OCI-LY1 (cell line): ENCODE measurements around the gene RCC1.

Source experiments
- H2AFZ ChIP-seq: fragments of 200-600 bp; sonication (generic), shearing (Covaris generic); 2 replicates; pipeline ENCODE4 v1.6.0; 2014; ENCODE audit warnings: antibody characterized with exemption, mild to moderate bottlenecking, low read length
- H3F3A ChIP-seq: fragments of 200-600 bp; sonication (generic), shearing (Covaris generic); 2 replicates; pipeline ENCODE4 v1.6.0; 2014; ENCODE audit warnings: mild to moderate bottlenecking, antibody characterized with exemption, low read length, moderate library complexity; ENCODE audit not compliant: insufficient read depth
- H3K27ac ChIP-seq: fragments of 200-600 bp; sonication (generic); 2 replicates; pipeline ENCODE4 v1.5.1; 2014; ENCODE audit warnings: low read length, mixed run types, mild to moderate bottlenecking, low read depth; ENCODE audit not compliant: poor library complexity, severe bottlenecking
- H3K27me3 ChIP-seq: fragments of 200-600 bp; sonication (generic); 2 replicates; pipeline ENCODE4 v1.6.0; 2014; ENCODE audit warnings: antibody characterized with exemption, mild to moderate bottlenecking, low read length, moderate library complexity; ENCODE audit not compliant: insufficient read depth
- H3K36me3 ChIP-seq: fragments of 200-600 bp; sonication (generic); 2 replicates; pipeline ENCODE4 v1.6.1; 2014; ENCODE audit warnings: mild to moderate bottlenecking, antibody characterized with exemption, low read length, moderate library complexity, mixed read lengths; ENCODE audit not compliant: insufficient read depth
- H3K4me1 ChIP-seq: fragments of 200-600 bp; sonication (generic); 2 replicates; pipeline ENCODE4 v1.5.1; 2014; ENCODE audit warnings: mild to moderate bottlenecking, low read length, moderate library complexity; ENCODE audit not compliant: insufficient read depth, severe bottlenecking
- H3K4me2 ChIP-seq: fragments of 200-600 bp; sonication (generic), shearing (Covaris generic); 2 replicates; pipeline ENCODE4 v1.6.1; 2014; ENCODE audit warnings: low read length
- H3K4me3 ChIP-seq: fragments of 200-600 bp; sonication (generic); 2 replicates; pipeline ENCODE4 v1.5.1; 2014; ENCODE audit warnings: low read length, low read depth, mild to moderate bottlenecking, mixed read lengths; ENCODE audit not compliant: poor library complexity, severe bottlenecking
- H3K79me2 ChIP-seq: fragments of 200-600 bp; shearing (Covaris generic); 2 replicates; pipeline ENCODE4 v1.6.1; 2016; ENCODE audit warnings: mixed run types, low read length, mixed read lengths; ENCODE audit not compliant: insufficient read depth
- H3K9ac ChIP-seq: fragments of 200-600 bp; sonication (generic), shearing (Covaris generic); 2 replicates; pipeline ENCODE4 v1.6.1; 2014; ENCODE audit warnings: mild to moderate bottlenecking, low read length, mixed read lengths
- H3K9me2 ChIP-seq: fragments of 200-600 bp; sonication (generic), shearing (Covaris generic); 2 replicates; pipeline ENCODE4 v1.6.1; 2014; ENCODE audit warnings: low read depth, mild to moderate bottlenecking, low read length, mixed read lengths
- H3K9me3 ChIP-seq: fragments of 200-600 bp; shearing (Covaris generic); 2 replicates; pipeline ENCODE4 v1.6.1; 2014; ENCODE audit warnings: low read length, mixed read lengths
- H4K20me1 ChIP-seq: fragments of 200-600 bp; sonication (generic), shearing (Covaris generic); 2 replicates; pipeline ENCODE4 v1.6.0; 2016; ENCODE audit warnings: mild to moderate bottlenecking, low read length; ENCODE audit not compliant: insufficient read depth
- EZH2 ChIP-seq: fragments of 200-600 bp; sonication (generic), shearing (Covaris generic); IDR thresholded peaks from 2 replicates; pipeline ENCODE4 v1.8.0; 2017; ENCODE audit warnings: borderline replicate concordance, mixed run types, mild to moderate bottlenecking, antibody characterized with exemption, low read length, moderate library complexity, mixed read lengths
- TF ChIP-seq, protein P1 (sequence below): fragments of 200-600 bp; sonication (generic), shearing (Covaris generic); IDR thresholded peaks from 2 replicates; pipeline ENCODE4 v1.5.1; 2017; ENCODE audit warnings: mild to moderate bottlenecking, antibody characterized with exemption, low read length, moderate library complexity, mixed read lengths

RCC1 gene

DNA sequence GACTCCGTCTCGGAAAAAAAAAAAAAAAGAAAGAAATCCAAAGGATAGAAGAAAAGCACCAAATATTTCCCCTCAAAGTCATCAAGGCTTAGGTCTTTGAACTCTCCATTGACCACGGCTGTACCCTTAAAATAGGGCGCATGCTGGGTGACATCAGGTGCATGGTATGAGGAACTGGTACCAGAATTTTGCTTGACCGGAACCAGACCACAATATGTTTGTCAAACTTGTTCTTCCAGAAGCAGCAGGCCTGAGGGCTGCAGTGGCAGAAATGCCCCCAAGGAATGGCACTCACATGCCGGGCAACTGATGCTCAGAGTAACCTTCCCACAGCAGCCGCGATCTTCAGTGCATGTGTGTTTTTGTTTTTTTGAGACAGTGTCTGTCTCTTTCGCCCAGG is 21.0 kb downstream of the RCC1 start:
- Histone ChIP-seq H3K79me2 (peaks cover 68% of the 10 kb centered on the region), H4K20me1 (no peaks in the 10 kb centered on the region), H2AFZ (no peak overlapping the region), H3K27ac (no peak overlapping the region), H3K9me3 (no peaks in the 10 kb centered on the region), H3K4me1 (peaks cover 2% of the 10 kb centered on the region), H3K36me3 (peaks cover 69% of the 10 kb centered on the region), H3K4me3 (no peak overlapping the region), H3F3A (no peaks in the 10 kb centered on the region), H3K9ac (no peak overlapping the region), H3K27me3 (no peaks in the 10 kb centered on the region), H3K4me2 (no peak overlapping the region), H3K9me2 (no peaks in the 10 kb centered on the region)
- no peak for TF ChIP-seq EZH2
- TF ChIP-seq, protein P1, sequence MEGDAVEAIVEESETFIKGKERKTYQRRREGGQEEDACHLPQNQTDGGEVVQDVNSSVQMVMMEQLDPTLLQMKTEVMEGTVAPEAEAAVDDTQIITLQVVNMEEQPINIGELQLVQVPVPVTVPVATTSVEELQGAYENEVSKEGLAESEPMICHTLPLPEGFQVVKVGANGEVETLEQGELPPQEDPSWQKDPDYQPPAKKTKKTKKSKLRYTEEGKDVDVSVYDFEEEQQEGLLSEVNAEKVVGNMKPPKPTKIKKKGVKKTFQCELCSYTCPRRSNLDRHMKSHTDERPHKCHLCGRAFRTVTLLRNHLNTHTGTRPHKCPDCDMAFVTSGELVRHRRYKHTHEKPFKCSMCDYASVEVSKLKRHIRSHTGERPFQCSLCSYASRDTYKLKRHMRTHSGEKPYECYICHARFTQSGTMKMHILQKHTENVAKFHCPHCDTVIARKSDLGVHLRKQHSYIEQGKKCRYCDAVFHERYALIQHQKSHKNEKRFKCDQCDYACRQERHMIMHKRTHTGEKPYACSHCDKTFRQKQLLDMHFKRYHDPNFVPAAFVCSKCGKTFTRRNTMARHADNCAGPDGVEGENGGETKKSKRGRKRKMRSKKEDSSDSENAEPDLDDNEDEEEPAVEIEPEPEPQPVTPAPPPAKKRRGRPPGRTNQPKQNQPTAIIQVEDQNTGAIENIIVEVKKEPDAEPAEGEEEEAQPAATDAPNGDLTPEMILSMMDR, result no peak

DNA sequence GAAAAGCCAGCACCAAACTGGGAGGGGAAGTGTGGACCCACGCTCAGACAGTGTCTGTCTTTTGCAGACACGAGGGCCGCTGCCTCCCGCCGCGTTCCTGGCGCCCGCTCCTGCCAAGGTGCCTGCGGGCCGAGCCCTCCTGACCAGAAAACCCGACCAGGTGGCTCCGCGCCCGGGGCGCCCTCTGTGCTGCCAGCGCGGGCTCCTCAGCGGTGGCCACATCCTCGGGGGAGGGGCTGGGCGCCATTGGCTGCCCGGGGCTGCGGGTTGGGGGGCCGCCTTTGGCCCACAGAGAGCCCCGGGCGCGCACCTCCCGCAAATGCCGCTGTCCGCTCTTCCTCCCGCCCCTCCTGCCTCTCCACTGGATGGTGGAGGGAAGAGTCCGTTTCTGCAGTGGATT is 24.6 kb downstream of the RCC1 start:
- H3K9me2 ChIP-seq, result no peaks in the 10 kb centered on the region
- TF ChIP-seq EZH2, result no peak
- TF ChIP-seq, protein P1, result no peak
- H4K20me1 ChIP-seq, result no peaks in the 10 kb centered on the region
- no peaks in the 10 kb centered on the region for H3K9me3 ChIP-seq
- H3F3A ChIP-seq, result no peaks in the 10 kb centered on the region
- no peak overlapping the region for H3K4me3 ChIP-seq
- no peaks in the 10 kb centered on the region for H3K27me3 ChIP-seq
- H3K9ac ChIP-seq, result no peak overlapping the region
- H3K79me2 ChIP-seq, result peaks cover 36% of the 10 kb centered on the region
- H3K36me3 ChIP-seq, result peaks cover 67% of the 10 kb centered on the region
- no peak overlapping the region for H2AFZ ChIP-seq
- H3K4me1 ChIP-seq, result no peaks in the 10 kb centered on the region
- no peak overlapping the region for H3K27ac ChIP-seq
- H3K4me2 ChIP-seq, result no peak overlapping the region

DNA sequence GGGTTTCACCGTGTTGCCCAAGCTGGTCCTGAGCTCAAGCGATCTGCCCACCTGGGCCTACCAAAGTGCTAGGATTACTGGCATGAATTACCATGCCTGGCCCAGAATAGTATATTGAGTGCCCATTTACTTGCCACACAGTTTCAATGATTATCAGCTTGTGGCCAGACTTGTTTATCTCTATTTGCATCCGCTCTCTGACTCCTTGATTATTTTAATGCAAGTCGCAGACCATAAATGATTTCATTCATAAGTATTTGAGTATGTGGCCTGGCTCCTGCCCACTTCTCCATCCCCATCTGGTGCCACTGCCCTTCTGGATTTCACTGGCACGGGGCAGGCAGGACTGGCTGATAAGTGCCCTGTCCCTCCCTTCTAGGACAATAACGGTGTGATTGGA is 28.8 kb downstream of the RCC1 start:
- no peak for TF ChIP-seq EZH2
- TF ChIP-seq, protein P1, result no peak
- Histone ChIP-seq H3K4me2 (no peak overlapping the region), H3F3A (no peaks in the 10 kb centered on the region), H3K36me3 (peaks cover 87% of the 10 kb centered on the region), H3K4me1 (no peaks in the 10 kb centered on the region), H3K9ac (no peak overlapping the region), H3K4me3 (no peak overlapping the region), H3K79me2 (0 out of 2 replicates have a peak, but pooled peaks cover 2% of the 10 kb centered on the region), H4K20me1 (no peaks in the 10 kb centered on the region), H2AFZ (no peak overlapping the region), H3K9me2 (no peaks in the 10 kb centered on the region), H3K9me3 (no peaks in the 10 kb centered on the region), H3K27ac (no peak overlapping the region), H3K27me3 (no peaks in the 10 kb centered on the region)
